ENCODE measurements around the gene SYNE1.
"Not testable (repeated sequence)": the region's sequence is repeated elsewhere in the genome, so short reads cannot be mapped to it uniquely, and the experiment has no call there.

SYNE1 gene

GRCh38 chr6:152563177-152563576 lies 74.0 kb downstream of the SYNE1 start:
- DNase-seq (ENCODE audit: low read depth): no peak

DNA sequence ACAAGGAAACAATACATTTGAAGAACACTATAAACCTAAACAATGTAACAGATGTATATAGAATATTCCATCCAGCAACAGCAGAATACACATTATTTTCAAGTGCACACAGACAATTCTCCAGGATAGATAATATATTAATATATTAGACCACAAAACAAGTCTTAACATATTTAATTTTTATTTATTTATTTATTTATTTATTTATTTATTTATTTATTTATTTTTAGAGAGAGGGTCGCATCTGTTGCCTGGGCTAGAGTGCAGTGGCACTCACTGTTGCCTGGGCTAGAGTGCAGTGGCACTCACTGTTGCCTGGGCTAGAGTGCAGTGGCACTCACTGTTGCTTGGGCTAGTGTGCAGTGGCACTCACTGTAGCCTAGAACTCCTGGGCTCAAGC lies 78.4 kb downstream of the SYNE1 start:
- not testable (repeated sequence) for DNase-seq (ENCODE audit: low read depth)

GRCh38 chr6:152557502-152557901 lies 79.7 kb downstream of the SYNE1 start:
- no peak for DNase-seq (ENCODE audit: low read depth)

- DNase-seq (ENCODE audit: low read depth): no peak
Measured at GRCh38 chr6:152554851-152555250, 82.3 kb downstream of the SYNE1 start.

DNA sequence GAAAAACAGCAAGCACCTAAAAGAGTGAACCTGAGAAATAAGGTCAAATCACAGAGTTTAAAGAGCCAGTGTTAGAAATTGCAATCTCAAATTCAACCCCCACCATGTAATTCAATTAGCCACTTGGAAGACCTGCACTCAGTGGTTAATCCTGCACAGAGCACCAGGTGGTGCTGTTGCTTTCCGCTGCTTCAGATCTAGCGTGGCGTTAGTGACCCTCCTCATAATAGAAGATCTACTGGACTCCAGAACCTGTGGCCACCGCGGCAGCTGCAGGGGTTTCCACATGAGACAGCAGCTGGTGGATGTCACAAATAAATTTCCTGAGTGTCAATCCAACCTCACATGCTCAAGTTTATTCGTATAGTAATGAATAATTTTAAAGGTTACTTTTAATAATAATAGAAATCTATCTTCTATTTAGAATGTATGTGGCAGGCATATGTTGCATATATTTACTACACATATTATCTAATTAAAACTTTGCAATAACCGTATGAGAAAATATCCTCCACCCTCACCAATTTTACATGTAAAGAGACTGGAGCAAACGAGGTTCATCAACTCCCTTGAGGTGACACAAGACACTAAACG lies 84.4 kb downstream of the SYNE1 start:
- DNase-seq (ENCODE audit: low read depth): no peak

DNA sequence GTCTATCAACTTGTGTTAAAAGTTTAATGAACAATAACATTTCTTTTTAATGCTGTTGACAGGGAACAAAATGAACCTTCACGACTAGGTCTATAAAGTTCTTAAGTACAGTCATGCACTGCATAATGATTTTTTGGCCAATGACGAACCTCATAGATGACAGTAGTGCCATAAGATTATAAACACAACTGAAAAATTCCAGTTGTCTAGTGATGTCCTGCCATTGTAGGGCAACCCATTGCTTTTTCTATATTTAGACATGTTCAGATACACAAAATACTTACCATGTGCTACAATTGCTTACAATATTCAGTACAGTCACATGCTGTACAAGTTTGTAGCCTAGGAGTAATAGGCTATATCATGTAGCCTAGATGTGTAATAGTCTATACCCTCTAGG lies 93.6 kb downstream of the SYNE1 start:
- DNase-seq (ENCODE audit: low read depth): no peak

DNA sequence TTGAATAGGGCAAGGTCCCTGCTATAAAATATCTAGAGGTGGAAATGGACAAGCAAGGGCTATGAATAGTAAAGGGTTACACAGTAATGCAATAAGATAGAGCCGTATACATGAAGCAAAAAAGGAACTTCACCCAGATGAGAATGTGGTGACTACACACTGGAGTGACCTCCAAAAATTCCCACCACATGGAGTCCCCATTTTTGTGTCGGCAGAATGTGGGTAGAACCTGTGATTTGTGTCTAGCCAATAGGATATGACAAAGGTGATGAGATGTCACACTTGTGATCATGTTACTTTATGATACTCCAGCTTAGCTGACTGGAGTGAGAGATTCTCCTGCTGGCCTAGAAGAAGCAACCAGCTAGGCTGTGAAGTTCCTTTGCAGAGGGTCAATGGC lies 96.8 kb downstream of the SYNE1 start:
- DNase-seq (ENCODE audit: low read depth): no peak

DNA sequence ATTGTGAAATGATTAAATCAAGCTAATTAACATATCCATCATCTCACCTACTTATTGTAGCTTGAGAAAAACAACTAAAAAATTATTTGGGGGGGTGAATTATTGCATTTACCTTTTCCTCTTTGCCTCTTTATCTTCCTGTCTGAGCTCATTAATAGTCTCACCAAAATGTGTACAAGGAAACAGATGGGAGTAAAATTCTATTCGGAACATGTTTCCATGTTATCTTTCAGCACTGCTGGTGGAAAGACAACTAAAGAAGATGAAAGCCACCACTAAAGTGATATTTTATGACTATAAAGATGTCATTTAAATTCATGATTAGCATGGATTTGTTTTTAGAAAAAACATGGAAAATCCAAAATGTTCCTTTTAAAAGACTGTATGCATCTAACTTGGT lies 102.6 kb downstream of the SYNE1 start:
- no peak for DNase-seq (ENCODE audit: low read depth)

DNA sequence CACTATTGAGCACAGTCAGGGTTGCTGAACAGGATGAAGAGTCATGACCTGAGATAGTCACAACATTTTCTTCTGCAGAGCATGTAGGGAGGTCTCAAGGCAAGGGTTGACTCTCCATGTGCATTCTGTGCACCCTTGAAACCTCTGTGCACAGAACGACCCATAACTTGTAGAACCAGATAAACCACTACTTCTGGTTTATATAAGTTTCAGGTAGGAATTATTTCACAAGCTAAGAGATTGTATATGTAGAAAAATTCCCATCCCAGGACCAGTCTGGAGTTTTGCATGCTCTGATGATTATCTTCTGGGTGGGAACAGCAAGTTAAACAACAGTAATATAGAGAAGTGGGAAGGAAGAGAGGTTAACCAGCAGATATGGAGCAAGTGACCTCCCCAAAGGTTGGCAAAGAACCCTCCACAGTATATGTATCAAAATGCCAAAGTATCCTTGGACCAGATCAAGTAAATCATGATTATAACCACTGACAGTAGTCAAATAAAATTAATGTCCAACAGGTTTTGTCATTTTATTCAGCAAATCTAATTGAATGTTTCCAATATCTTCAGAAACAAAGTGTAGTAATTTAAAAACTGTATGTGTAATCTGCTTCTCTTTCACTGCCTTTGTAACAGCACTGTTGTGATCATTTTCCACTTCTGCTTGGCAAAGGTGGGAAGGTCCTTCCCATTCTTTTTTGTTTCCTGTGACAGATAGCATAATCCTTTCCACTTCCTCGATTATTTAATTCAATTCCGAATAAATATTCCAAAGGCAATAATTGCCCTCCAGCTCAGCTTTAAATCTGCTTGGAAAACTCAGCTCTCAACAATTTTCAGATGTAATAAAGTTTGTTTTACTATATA lies 104.4 kb downstream of the SYNE1 start:
- no peak for DNase-seq (ENCODE audit: low read depth)

DNA sequence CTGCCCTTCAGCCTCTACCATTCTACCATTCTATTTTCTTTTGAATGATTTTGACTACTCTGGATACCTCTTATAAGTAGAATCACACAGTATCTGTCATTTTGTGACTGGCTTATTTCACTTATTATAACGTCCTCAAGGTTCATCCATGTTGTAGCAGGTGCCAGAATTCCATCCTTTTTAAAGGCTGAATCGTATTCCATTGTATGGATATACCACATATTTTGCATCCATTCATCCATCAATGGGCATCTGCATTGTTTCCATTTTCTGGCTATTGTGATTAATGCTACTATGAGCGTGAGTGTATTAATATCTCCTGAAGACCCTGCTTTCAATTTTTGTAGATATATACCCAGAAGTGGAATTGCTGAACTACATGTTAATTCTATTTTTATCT lies 105.5 kb downstream of the SYNE1 start:
- no peak for DNase-seq (ENCODE audit: low read depth)

- no peak for DNase-seq (ENCODE audit: low read depth)
Measured at GRCh38 chr6:152529369-152529768, 107.8 kb downstream of the SYNE1 start.

- not testable (repeated sequence) for DNase-seq (ENCODE audit: low read depth)
Measured at GRCh38 chr6:152514120-152514519, 123.0 kb downstream of the SYNE1 start.

GRCh38 chr6:152509916-152510315 lies 127.2 kb downstream of the SYNE1 start:
- no peak for DNase-seq (ENCODE audit: low read depth)

DNA sequence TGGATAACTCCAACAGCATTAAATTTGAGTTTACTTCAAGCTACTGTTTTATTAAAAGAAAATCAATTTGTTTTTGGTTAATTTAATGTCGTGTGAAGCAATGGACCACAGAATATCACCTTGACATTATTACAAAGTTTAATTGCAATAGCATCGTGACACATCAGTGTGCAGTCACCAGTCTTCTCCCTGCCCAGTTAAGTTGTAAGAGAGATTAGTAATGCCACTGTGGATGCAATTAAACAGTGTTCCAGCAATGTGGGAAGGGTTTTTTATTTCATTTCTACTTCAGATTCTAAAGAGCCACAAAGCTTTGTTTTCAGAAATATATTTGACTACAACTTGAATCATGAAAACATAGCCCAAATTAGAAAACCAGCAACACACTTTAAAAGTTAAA lies 128.7 kb downstream of the SYNE1 start:
- no peak for DNase-seq (ENCODE audit: low read depth)

GRCh38 chr6:152503546-152503945 lies 133.6 kb downstream of the SYNE1 start:
- no peak for DNase-seq (ENCODE audit: low read depth)

DNA sequence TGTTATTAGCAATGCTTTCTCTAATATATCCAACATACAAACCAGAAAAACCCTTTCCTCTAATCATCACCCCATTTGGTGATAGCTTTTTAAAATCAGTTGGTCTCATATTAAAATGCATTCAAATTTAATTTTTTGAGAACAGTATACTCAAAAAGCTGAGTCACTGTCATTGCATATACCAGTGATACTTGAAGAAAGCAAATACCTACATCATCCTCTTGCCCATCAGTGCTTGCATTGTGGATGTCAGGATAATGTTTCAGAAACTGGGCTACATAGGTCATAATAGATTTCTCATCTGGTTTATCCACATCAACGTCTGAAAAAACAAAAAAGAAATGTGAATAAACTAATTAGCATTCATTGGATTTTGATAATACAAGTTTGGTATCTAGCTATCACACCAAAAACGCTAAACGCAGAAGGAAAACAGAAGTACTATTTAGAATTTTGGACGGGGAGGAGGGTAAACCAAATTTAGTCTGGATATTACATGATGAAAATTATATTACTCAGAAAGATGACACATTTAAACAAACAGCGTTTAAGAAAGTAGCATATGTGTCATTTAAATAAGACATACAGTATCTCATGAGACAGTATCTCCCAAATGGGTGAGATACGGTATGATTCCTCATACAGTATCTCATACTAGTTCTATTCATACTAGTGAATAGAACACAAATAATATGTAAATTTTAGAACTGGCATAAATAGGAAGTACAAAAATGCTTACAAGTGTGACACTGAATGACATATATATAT lies 134.6 kb downstream of the SYNE1 start:
- no peak for DNase-seq (ENCODE audit: low read depth)

DNA sequence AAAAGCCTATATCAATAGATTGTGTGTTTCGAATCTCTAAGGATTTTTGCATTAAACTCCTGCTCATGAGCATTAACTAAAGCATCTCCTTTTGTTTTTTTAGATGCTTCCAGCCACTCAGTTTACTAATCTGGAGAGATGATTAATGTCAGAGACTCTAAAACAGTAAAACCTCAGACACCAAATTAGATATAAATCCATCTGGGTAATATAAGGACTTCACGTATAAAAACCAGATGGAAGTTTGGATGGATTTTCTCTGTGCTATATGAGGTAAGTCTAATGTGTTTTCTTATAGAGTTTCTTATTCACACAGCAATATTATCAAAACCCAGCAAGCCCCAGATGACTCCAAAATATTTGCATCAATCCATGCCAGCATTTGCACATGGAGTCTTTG lies 137.2 kb downstream of the SYNE1 start:
- DNase-seq (ENCODE audit: low read depth): no peak

GRCh38 chr6:152496731-152497130 lies 140.4 kb downstream of the SYNE1 start:
- no peak for DNase-seq (ENCODE audit: low read depth)

- not testable (repeated sequence) for DNase-seq (ENCODE audit: low read depth)
Measured at GRCh38 chr6:152495456-152495855, 141.7 kb downstream of the SYNE1 start.

DNA sequence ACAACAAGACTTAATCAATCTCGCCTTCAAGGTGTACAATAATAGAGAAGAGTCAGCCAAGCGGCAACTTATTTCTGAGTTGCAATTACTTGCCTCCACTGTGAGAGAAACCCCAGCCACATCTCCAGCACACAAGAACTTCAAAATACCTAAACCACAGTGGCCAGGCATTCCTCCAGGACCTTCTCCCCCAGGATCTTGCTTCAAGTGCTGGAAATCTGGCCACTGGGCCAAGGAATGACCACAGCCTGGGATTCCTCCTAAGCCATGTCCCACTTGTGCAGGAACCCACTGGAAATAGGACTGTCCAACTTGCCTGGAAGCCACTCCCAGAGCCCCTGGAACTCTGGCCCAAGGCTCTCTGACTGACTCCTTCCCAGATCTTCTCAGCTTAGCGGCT lies 144.9 kb downstream of the SYNE1 start:
- not testable (repeated sequence) for DNase-seq (ENCODE audit: low read depth)

GRCh38 chr6:152491501-152491900 lies 145.7 kb downstream of the SYNE1 start:
- not testable (repeated sequence) for DNase-seq (ENCODE audit: low read depth)

GRCh38 chr6:152490971-152491378 lies 146.2 kb downstream of the SYNE1 start:
- not testable (repeated sequence) for DNase-seq (ENCODE audit: low read depth)

GRCh38 chr6:152484806-152485205 lies 152.4 kb downstream of the SYNE1 start:
- DNase-seq (ENCODE audit: low read depth): no peak

All from stimulated activated CD8-positive, alpha-beta memory T cell treated with anti-CD3 and anti-CD28 coated beads, Interleukin-12 subunit alpha, Interleukin-12 subunit beta, amount 100 ng/mL, for 4 hours (primary cell).